ENCODE measurements around the gene MACROD2. TPM values are rescaled to one million over a fixed set of nuclear protein-coding genes. Genes with fewer than 3 reads are reported as not detected.

MACROD2 gene
- total and polyA plus RNA-seq, 2 experiments from 2014 or later: 2.8 to 4.3 TPM

DNA sequence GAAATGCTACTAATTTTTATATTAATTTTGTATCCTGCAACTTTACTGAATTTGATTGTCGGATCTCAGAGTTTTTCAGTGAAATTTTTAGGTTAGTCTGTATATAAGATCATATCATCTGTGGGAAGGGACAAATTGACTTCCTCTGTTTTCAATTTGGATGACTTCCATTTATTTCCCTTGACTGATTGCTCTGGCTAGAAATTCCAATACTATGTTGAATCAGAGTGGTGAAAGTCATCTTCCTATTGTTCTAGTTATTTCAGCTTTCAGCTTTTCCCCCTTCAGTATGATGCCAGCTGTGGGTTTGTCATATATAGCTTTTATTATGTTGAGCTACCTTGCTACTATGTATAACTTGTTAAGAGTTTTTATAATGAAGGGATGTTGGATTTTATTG is 1806.7 kb downstream of the MACROD2 start:
- H3K27ac ChIP-seq (ENCODE audit: low read depth): no peak overlapping the region
- Mint-ChIP-seq H3K27me3 (ENCODE audit: insufficient read depth, low read depth, poor library complexity) (no peaks in the 10 kb centered on the region), H3K9me3 (peaks cover 5% of the 10 kb centered on the region; the same call in 2 of the 3 replicates), H3K4me1 (peaks cover 3% of the 10 kb centered on the region), H3K27ac (no peak overlapping the region), H3K36me3 (ENCODE audit: low read depth) (peaks cover 4% of the 10 kb centered on the region; the same call in 2 of the 3 replicates), H3K4me3 (no peak overlapping the region)
- no peak overlapping the region for H2AFZ ChIP-seq
- peaks cover 6% of the 10 kb centered on the region; the same call in 1 of the 2 replicates for H3K9me2 ChIP-seq (ENCODE audit: insufficient read depth)
- TF ChIP-seq NANOG (IDR thresholded peaks at IDR 0.05; ENCODE audit: borderline replicate concordance) (no peak), JUNB (IDR thresholded peaks at IDR 0.05; ENCODE audit: unreplicated experiment) (no peak), STAT1 (IDR thresholded peaks at IDR 0.05; ENCODE audit: unreplicated experiment) (no peak), ZNF114 (CRISPR knock-in tag; IDR thresholded peaks at IDR 0.05) (no peak), ZNF331 (CRISPR knock-in tag; IDR thresholded peaks at IDR 0.05; ENCODE audit: low read depth) (no peak), EZH2phosphoT487 (IDR thresholded peaks at IDR 0.05; ENCODE audit: unreplicated experiment) (no peak), EZH2 (IDR thresholded peaks at IDR 0.05; ENCODE audit: low read depth, unreplicated experiment) (no peak), CREB1 (CRISPR knock-in tag; IDR thresholded peaks at IDR 0.05; ENCODE audit: low read depth) (no peak)
- TF ChIP-seq, protein P1, sequence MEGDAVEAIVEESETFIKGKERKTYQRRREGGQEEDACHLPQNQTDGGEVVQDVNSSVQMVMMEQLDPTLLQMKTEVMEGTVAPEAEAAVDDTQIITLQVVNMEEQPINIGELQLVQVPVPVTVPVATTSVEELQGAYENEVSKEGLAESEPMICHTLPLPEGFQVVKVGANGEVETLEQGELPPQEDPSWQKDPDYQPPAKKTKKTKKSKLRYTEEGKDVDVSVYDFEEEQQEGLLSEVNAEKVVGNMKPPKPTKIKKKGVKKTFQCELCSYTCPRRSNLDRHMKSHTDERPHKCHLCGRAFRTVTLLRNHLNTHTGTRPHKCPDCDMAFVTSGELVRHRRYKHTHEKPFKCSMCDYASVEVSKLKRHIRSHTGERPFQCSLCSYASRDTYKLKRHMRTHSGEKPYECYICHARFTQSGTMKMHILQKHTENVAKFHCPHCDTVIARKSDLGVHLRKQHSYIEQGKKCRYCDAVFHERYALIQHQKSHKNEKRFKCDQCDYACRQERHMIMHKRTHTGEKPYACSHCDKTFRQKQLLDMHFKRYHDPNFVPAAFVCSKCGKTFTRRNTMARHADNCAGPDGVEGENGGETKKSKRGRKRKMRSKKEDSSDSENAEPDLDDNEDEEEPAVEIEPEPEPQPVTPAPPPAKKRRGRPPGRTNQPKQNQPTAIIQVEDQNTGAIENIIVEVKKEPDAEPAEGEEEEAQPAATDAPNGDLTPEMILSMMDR (conservative IDR thresholded peaks at IDR 0.05; ENCODE audit: low read depth in 2 of 2): no peak
- TF ChIP-seq, protein P2, sequence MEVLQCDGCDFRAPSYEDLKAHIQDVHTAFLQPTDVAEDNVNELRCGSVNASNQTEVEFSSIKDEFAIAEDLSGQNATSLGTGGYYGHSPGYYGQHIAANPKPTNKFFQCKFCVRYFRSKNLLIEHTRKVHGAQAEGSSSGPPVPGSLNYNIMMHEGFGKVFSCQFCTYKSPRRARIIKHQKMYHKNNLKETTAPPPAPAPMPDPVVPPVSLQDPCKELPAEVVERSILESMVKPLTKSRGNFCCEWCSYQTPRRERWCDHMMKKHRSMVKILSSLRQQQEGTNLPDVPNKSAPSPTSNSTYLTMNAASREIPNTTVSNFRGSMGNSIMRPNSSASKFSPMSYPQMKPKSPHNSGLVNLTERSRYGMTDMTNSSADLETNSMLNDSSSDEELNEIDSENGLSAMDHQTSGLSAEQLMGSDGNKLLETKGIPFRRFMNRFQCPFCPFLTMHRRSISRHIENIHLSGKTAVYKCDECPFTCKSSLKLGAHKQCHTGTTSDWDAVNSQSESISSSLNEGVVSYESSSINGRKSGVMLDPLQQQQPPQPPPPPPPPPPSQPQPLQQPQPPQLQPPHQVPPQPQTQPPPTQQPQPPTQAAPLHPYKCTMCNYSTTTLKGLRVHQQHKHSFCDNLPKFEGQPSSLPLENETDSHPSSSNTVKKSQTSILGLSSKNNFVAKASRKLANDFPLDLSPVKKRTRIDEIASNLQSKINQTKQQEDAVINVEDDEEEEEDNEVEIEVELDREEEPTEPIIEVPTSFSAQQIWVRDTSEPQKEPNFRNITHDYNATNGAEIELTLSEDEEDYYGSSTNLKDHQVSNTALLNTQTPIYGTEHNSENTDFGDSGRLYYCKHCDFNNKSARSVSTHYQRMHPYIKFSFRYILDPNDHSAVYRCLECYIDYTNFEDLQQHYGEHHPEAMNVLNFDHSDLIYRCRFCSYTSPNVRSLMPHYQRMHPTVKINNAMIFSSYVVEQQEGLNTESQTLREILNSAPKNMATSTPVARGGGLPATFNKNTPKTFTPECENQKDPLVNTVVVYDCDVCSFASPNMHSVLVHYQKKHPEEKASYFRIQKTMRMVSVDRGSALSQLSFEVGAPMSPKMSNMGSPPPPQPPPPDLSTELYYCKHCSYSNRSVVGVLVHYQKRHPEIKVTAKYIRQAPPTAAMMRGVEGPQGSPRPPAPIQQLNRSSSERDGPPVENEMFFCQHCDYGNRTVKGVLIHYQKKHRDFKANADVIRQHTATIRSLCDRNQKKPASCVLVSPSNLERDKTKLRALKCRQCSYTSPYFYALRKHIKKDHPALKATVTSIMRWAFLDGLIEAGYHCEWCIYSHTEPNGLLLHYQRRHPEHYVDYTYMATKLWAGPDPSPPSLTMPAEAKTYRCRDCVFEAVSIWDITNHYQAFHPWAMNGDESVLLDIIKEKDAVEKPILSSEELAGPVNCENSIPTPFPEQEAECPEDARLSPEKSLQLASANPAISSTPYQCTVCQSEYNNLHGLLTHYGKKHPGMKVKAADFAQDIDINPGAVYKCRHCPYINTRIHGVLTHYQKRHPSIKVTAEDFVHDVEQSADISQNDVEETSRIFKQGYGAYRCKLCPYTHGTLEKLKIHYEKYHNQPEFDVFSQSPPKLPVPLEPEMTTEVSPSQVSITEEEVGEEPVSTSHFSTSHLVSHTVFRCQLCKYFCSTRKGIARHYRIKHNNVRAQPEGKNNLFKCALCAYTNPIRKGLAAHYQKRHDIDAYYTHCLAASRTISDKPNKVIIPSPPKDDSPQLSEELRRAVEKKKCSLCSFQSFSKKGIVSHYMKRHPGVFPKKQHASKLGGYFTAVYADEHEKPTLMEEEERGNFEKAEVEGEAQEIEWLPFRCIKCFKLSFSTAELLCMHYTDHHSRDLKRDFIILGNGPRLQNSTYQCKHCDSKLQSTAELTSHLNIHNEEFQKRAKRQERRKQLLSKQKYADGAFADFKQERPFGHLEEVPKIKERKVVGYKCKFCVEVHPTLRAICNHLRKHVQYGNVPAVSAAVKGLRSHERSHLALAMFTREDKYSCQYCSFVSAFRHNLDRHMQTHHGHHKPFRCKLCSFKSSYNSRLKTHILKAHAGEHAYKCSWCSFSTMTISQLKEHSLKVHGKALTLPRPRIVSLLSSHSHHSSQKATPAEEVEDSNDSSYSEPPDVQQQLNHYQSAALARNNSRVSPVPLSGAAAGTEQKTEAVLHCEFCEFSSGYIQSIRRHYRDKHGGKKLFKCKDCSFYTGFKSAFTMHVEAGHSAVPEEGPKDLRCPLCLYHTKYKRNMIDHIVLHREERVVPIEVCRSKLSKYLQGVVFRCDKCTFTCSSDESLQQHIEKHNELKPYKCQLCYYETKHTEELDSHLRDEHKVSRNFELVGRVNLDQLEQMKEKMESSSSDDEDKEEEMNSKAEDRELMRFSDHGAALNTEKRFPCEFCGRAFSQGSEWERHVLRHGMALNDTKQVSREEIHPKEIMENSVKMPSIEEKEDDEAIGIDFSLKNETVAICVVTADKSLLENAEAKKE (CRISPR knock-in tag; IDR thresholded peaks at IDR 0.05): no peak
- TF ChIP-seq, protein P3, sequence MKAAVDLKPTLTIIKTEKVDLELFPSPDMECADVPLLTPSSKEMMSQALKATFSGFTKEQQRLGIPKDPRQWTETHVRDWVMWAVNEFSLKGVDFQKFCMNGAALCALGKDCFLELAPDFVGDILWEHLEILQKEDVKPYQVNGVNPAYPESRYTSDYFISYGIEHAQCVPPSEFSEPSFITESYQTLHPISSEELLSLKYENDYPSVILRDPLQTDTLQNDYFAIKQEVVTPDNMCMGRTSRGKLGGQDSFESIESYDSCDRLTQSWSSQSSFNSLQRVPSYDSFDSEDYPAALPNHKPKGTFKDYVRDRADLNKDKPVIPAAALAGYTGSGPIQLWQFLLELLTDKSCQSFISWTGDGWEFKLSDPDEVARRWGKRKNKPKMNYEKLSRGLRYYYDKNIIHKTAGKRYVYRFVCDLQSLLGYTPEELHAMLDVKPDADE (IDR thresholded peaks at IDR 0.05): no peak
- TF ChIP-seq, protein P4, sequence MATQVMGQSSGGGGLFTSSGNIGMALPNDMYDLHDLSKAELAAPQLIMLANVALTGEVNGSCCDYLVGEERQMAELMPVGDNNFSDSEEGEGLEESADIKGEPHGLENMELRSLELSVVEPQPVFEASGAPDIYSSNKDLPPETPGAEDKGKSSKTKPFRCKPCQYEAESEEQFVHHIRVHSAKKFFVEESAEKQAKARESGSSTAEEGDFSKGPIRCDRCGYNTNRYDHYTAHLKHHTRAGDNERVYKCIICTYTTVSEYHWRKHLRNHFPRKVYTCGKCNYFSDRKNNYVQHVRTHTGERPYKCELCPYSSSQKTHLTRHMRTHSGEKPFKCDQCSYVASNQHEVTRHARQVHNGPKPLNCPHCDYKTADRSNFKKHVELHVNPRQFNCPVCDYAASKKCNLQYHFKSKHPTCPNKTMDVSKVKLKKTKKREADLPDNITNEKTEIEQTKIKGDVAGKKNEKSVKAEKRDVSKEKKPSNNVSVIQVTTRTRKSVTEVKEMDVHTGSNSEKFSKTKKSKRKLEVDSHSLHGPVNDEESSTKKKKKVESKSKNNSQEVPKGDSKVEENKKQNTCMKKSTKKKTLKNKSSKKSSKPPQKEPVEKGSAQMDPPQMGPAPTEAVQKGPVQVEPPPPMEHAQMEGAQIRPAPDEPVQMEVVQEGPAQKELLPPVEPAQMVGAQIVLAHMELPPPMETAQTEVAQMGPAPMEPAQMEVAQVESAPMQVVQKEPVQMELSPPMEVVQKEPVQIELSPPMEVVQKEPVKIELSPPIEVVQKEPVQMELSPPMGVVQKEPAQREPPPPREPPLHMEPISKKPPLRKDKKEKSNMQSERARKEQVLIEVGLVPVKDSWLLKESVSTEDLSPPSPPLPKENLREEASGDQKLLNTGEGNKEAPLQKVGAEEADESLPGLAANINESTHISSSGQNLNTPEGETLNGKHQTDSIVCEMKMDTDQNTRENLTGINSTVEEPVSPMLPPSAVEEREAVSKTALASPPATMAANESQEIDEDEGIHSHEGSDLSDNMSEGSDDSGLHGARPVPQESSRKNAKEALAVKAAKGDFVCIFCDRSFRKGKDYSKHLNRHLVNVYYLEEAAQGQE (IDR thresholded peaks at IDR 0.05; ENCODE audit: unreplicated experiment): no peak
- no peaks in the 10 kb centered on the region for H3F3A ChIP-seq (replicated peaks; ENCODE audit: low read depth)
- H3K4me2 ChIP-seq: no peak overlapping the region
- DNase-seq (ENCODE audit: low spot score) (no peak), ATAC-seq (no peak)
- no peaks in the 10 kb centered on the region for H3K27me3 ChIP-seq (ENCODE audit: insufficient read depth)
- H3K36me3 ChIP-seq (ENCODE audit: insufficient read depth): no peaks in the 10 kb centered on the region
- H3K79me2 ChIP-seq (replicated peaks; ENCODE audit: insufficient read depth): no peaks in the 10 kb centered on the region
- peaks cover 4% of the 10 kb centered on the region; the same call in 1 of the 2 replicates for H3K4me1 ChIP-seq (ENCODE audit: insufficient read depth)
- no peak overlapping the region for H3K4me3 ChIP-seq
- H4K20me1 ChIP-seq (replicated peaks; ENCODE audit: insufficient read depth): no peaks in the 10 kb centered on the region

Measured in GM23338 (cell line).